Smooth muscle cell (in vitro differentiated cells): ENCODE measurements around the gene MTURN. TPM values are rescaled to one million over a fixed set of nuclear protein-coding genes. Genes with fewer than 3 reads are reported as not detected.

Experiments used
- DNase-seq: peaks from one replicate; lab custom pipeline; 2025; ENCODE audit not compliant: unreplicated experiment; lab: John Stamatoyannopoulos, UW
- H2AFZ ChIP-seq: fragments of 200-600 bp; sonication (generic); 2 replicates; pipeline ENCODE4 v1.6.0; 2016; ENCODE audit warnings: antibody characterized with exemption, low read depth, mild to moderate bottlenecking
- H3F3A ChIP-seq: fragments of 200-600 bp; sonication (generic); 2 replicates; pipeline ENCODE4 v1.6.0; 2017; ENCODE audit warnings: antibody characterized with exemption, low read depth
- H3K27ac ChIP-seq: fragments of 200-600 bp; sonication (generic); 2 replicates; pipeline ENCODE4 v1.5.1; 2016; ENCODE audit warnings: low read depth, mild to moderate bottlenecking
- H3K27me3 ChIP-seq: fragments of 200-600 bp; sonication (generic); 2 replicates; pipeline ENCODE4 v1.6.1; 2016; ENCODE audit warnings: low read depth, mild to moderate bottlenecking
- H3K36me3 ChIP-seq: fragments of 200-600 bp; sonication (generic); 2 replicates; pipeline ENCODE4 v1.5.1; 2016; ENCODE audit warnings: low read depth
- H3K4me1 ChIP-seq: fragments of 200-600 bp; sonication (generic); 2 replicates; pipeline ENCODE4 v1.5.1; 2016; ENCODE audit warnings: low read depth
- H3K4me2 ChIP-seq: fragments of 200-600 bp; sonication (generic); 2 replicates; pipeline ENCODE4 v1.6.0; 2016; ENCODE audit warnings: mild to moderate bottlenecking
- H3K4me3 ChIP-seq: fragments of 200-600 bp; sonication (generic); 2 replicates; pipeline ENCODE4 v1.5.1; 2016; ENCODE audit warnings: mild to moderate bottlenecking
- H3K79me2 ChIP-seq: fragments of 200-600 bp; sonication (generic); 2 replicates; pipeline ENCODE4 v1.6.0; 2016; ENCODE audit warnings: low read depth, mild to moderate bottlenecking
- H3K9ac ChIP-seq: fragments of 200-600 bp; sonication (generic); 2 replicates; pipeline ENCODE4 v1.6.0; 2016; ENCODE audit warnings: low read depth
- H3K9me3 ChIP-seq: fragments of 200-600 bp; sonication (generic); replicated peaks from 2 replicates; pipeline ENCODE4 v1.5.1; 2016; ENCODE audit warnings: low read depth
- H4K20me1 ChIP-seq: fragments of 200-600 bp; sonication (generic); 2 replicates; pipeline ENCODE4 v1.6.0; 2016; ENCODE audit warnings: low read depth
- CTCF ChIP-seq: fragments of 200-600 bp; sonication (generic); IDR thresholded peaks from 2 replicates; pipeline ENCODE4 v1.5.1; 2017; ENCODE audit warnings: borderline replicate concordance, mild to moderate bottlenecking, antibody characterized with exemption; ENCODE audit not compliant: insufficient read depth, poor library complexity, severe bottlenecking
- WGBS: methylation state at CpG from one replicate; pipeline ENCODE4 v1.1.7; 2016; ENCODE audit warnings: low lambda C conversion rate; 5-methylcytosine and 5-hydroxymethylcytosine counted together
- polyA plus RNA-seq: library from polyadenylated mRNA; unstranded; fragments of >200 nt; fragmentation: Nextera tagmentation; extraction: Ambion mirVana; gene quantifications from 2 replicates; pipeline ENCODE4 v1.2.1, GENCODE V29; 2016
- total RNA-seq: library from RNA; depleted of rRNA; stranded (reverse); fragments of >200 nt; gene quantifications from 2 replicates; pipeline ENCODE4 v1.2.3, GENCODE V29; 2014

Gene MTURN
- total and polyA plus RNA-seq, 2 experiments from 2014 or later: 3.1 to 3.9 TPM

- DNase-seq: no peak
- H3K27me3 ChIP-seq: no peaks in the 10 kb centered on the region
These were observed 58.7 kb downstream of the MTURN start for GRCh38 chr7:30193336-30193943.

GRCh38 chr7:30196408-30196807 is 61.6 kb downstream of the MTURN start:
- H2AFZ ChIP-seq: no peak overlapping the region

More at GRCh38 chr7:30193336-30193943, 58.7 kb downstream of the MTURN start:
- H3F3A ChIP-seq: no peaks in the 10 kb centered on the region
- H4K20me1 ChIP-seq: no peaks in the 10 kb centered on the region
- H3K9ac ChIP-seq: no peak overlapping the region
- no peak for TF ChIP-seq CTCF
- H3K27ac ChIP-seq: no peak overlapping the region
- whole genome bisulfite sequencing: 89% methylated on average over 5 of the region's 5 CpGs
- no peak overlapping the region for H2AFZ ChIP-seq
- no peak overlapping the region for H3K4me2 ChIP-seq
- H3K36me3 ChIP-seq: no peaks in the 10 kb centered on the region
- H3K9me3 ChIP-seq: no peaks in the 10 kb centered on the region
- no peak overlapping the region for H3K4me3 ChIP-seq
- H3K79me2 ChIP-seq: no peaks in the 10 kb centered on the region
- H3K4me1 ChIP-seq: peaks cover 5% of the 10 kb centered on the region

GRCh38 chr7:30197438-30197837 is 62.7 kb downstream of the MTURN start:
- H3F3A ChIP-seq: no peaks in the 10 kb centered on the region
- no peak for TF ChIP-seq CTCF
- no peaks in the 10 kb centered on the region for H4K20me1 ChIP-seq
- H3K36me3 ChIP-seq: no peaks in the 10 kb centered on the region
- no peak overlapping the region for H3K4me2 ChIP-seq
- no peaks in the 10 kb centered on the region for H3K9me3 ChIP-seq
- no peak overlapping the region for H3K27ac ChIP-seq
- 84% methylated on average over 1 of the region's 1 CpG for WGBS
- no peak overlapping the region for H2AFZ ChIP-seq
- H3K79me2 ChIP-seq: no peaks in the 10 kb centered on the region
- H3K27me3 ChIP-seq: no peaks in the 10 kb centered on the region
- H3K9ac ChIP-seq: no peak overlapping the region
- DNase-seq: no peak
- H3K4me1 ChIP-seq: no peaks in the 10 kb centered on the region
- H3K4me3 ChIP-seq: no peak overlapping the region

More at GRCh38 chr7:30196408-30196807, 61.6 kb downstream of the MTURN start:
- H3F3A ChIP-seq: no peaks in the 10 kb centered on the region
- no peak for TF ChIP-seq CTCF
- H3K36me3 ChIP-seq: no peaks in the 10 kb centered on the region
- no peak overlapping the region for H3K4me2 ChIP-seq
- H4K20me1 ChIP-seq: no peaks in the 10 kb centered on the region
- H3K27ac ChIP-seq: no peak overlapping the region
- H3K79me2 ChIP-seq: no peaks in the 10 kb centered on the region
- no peaks in the 10 kb centered on the region for H3K27me3 ChIP-seq
- DNase-seq: no peak
- H3K4me3 ChIP-seq: no peak overlapping the region
- no peaks in the 10 kb centered on the region for H3K4me1 ChIP-seq
- no peaks in the 10 kb centered on the region for H3K9me3 ChIP-seq
- no peak overlapping the region for H3K9ac ChIP-seq

GRCh38 chr7:30199271-30199670 is 64.5 kb downstream of the MTURN start:
- H3F3A ChIP-seq: no peaks in the 10 kb centered on the region
- H3K4me3 ChIP-seq: no peak overlapping the region
- no peaks in the 10 kb centered on the region for H3K9me3 ChIP-seq
- H3K36me3 ChIP-seq: no peaks in the 10 kb centered on the region
- WGBS: 84% methylated on average over 3 of the region's 3 CpGs
- H3K4me1 ChIP-seq: peaks cover 6% of the 10 kb centered on the region
- no peak overlapping the region for H2AFZ ChIP-seq
- no peaks in the 10 kb centered on the region for H4K20me1 ChIP-seq
- no peaks in the 10 kb centered on the region for H3K27me3 ChIP-seq
- no peak overlapping the region for H3K4me2 ChIP-seq
- H3K27ac ChIP-seq: no peak overlapping the region
- no peak overlapping the region for H3K9ac ChIP-seq
- H3K79me2 ChIP-seq: no peaks in the 10 kb centered on the region
- no peak for TF ChIP-seq CTCF
- DNase-seq: no peak
